HEK293T (cell line): ENCODE results near the gene CITED2.

ENCODE experiments used
- BHLHE40 ChIP-seq: fragments of 450-650 bp; IDR thresholded peaks from 2 replicates; pipeline ENCODE4 v1.6.1; 2016; ENCODE audit warnings: mild to moderate bottlenecking, moderate library complexity, borderline replicate concordance
- SP1 ChIP-seq: fragments of 450-650 bp; IDR thresholded peaks from 2 replicates; pipeline ENCODE4 v1.6.1; 2017

- TF ChIP-seq SP1 (no peak), BHLHE40 (no peak)
These were observed 48.8 kb downstream of the CITED2 start for GRCh38 chr6:139325686-139326085.
